Liver (tissue), 9 donors: ENCODE results near the gene LRIT2. TPM values are rescaled to one million over a fixed set of nuclear protein-coding genes. Genes with fewer than 3 reads are reported as not detected.

Experiments used
- DNase-seq: peaks from one replicate; pipeline ENCODE4 v3.0.0-alpha.2; 2017; ENCODE audit warnings: low spot score
- H3K27ac ChIP-seq, 2 donors: one replicate each; pipeline ENCODE4 v1.7.0; 2013; ENCODE audit warnings: inconsistent platforms in 2 of 2, low read length in 2 of 2, control low read depth in 1 of 2, low read depth in 1 of 2, mild to moderate bottlenecking in 1 of 2
- H3K27me3 ChIP-seq, 4 donors: one replicate each; pipeline versions ENCODE4 v1.6.1 to v1.7.0; 2013; ENCODE audit warnings: low read length in 3 of 4, inconsistent platforms in 1 of 4, mild to moderate bottlenecking in 1 of 4, moderate library complexity in 1 of 4; ENCODE audit not compliant: control insufficient read depth in 4 of 4, insufficient read depth in 4 of 4
- H3K36me3 ChIP-seq, 4 donors: one replicate each; pipeline versions ENCODE4 v1.6.1 to v1.7.0; 2013; ENCODE audit warnings: low read length in 3 of 4, mild to moderate bottlenecking in 3 of 4, low read depth in 1 of 4, moderate library complexity in 1 of 4; ENCODE audit not compliant: control insufficient read depth in 4 of 4, insufficient read depth in 3 of 4
- H3K4me1 ChIP-seq, 4 donors: one replicate each; pipeline versions ENCODE4 v1.6.1 to v1.7.0; 2013; ENCODE audit warnings: low read length in 3 of 4, mild to moderate bottlenecking in 3 of 4, moderate library complexity in 1 of 4; ENCODE audit not compliant: control insufficient read depth in 4 of 4, insufficient read depth in 4 of 4
- H3K4me3 ChIP-seq, 3 donors: one replicate each; pipeline versions ENCODE4 v1.6.1 to v1.7.0; 2013; ENCODE audit warnings: low read length in 3 of 3, control low read depth in 1 of 3, low read depth in 1 of 3, mild to moderate bottlenecking in 1 of 3
- H3K9ac ChIP-seq, 2 donors: one replicate each; pipeline ENCODE4 v1.7.0; 2013; ENCODE audit warnings: low read length in 2 of 2, mild to moderate bottlenecking in 2 of 2, moderate library complexity in 2 of 2, control low read depth in 1 of 2, low read depth in 1 of 2
- H3K9me3 ChIP-seq, 4 donors: one replicate each; pipeline versions ENCODE4 v1.6.1 to v1.7.0; 2013; ENCODE audit warnings: low read length in 3 of 4; ENCODE audit not compliant: control insufficient read depth in 4 of 4
- FOXA1 ChIP-seq: IDR thresholded peaks from 2 replicates; pipeline ENCODE4 v1.6.1; 2016; ENCODE audit warnings: antibody characterized with exemption
- FOXA2 ChIP-seq: IDR thresholded peaks from 2 replicates; pipeline ENCODE4 v1.6.1; 2016; ENCODE audit warnings: antibody characterized with exemption
- GABPA ChIP-seq, 2 donors: IDR thresholded peaks in 1 of 2; conservative IDR thresholded peaks in 1 of 2; 2 replicates each; pipeline ENCODE4 v1.6.1; 2016; ENCODE audit warnings: antibody characterized with exemption in 2 of 2, mild to moderate bottlenecking in 1 of 2, moderate library complexity in 1 of 2
- HNF4A ChIP-seq, 2 donors: conservative IDR thresholded peaks; 2 replicates each; pipeline ENCODE4 v1.6.1; 2016; ENCODE audit warnings: antibody characterized with exemption in 2 of 2, mild to moderate bottlenecking in 2 of 2
- JUND ChIP-seq, 2 donors: IDR thresholded peaks; 2 replicates each; pipeline ENCODE4 v1.6.1; 2016; ENCODE audit warnings: antibody characterized with exemption in 2 of 2
- MAX ChIP-seq: IDR thresholded peaks from 2 replicates; pipeline ENCODE4 v1.6.1; 2016; ENCODE audit warnings: antibody characterized with exemption
- NR2F2 ChIP-seq: IDR thresholded peaks from 2 replicates; pipeline ENCODE4 v1.6.1; 2016; ENCODE audit warnings: antibody characterized with exemption
- RAD21 ChIP-seq, 2 donors: IDR thresholded peaks; 2 replicates each; pipeline ENCODE4 v1.6.1; 2016; ENCODE audit warnings: antibody characterized with exemption in 2 of 2, mild to moderate bottlenecking in 2 of 2
- RXRA ChIP-seq, 2 donors: IDR thresholded peaks; 2 replicates each; pipeline ENCODE4 v1.6.1; 2017 to 2018; ENCODE audit warnings: antibody characterized with exemption in 2 of 2, mild to moderate bottlenecking in 1 of 2
- SP1 ChIP-seq: IDR thresholded peaks from 2 replicates; pipeline ENCODE4 v1.6.1; 2018; ENCODE audit warnings: antibody characterized with exemption, mild to moderate bottlenecking
- YY1 ChIP-seq: IDR thresholded peaks from 2 replicates; pipeline ENCODE4 v1.6.1; 2016; ENCODE audit warnings: antibody characterized with exemption, mild to moderate bottlenecking
- ZBTB33 ChIP-seq: IDR thresholded peaks from 2 replicates; pipeline ENCODE4 v1.6.1; 2016; ENCODE audit warnings: antibody characterized with exemption
- WGBS: extraction: QIAGEN DNeasy Blood & Tissue Kit; methylation state at CpG from one replicate; pipeline ENCODE4 v1.1.7; 2013; 5-methylcytosine and 5-hydroxymethylcytosine counted together
- polyA plus RNA-seq, 2 donors: library from polyadenylated mRNA; stranded (reverse) in 1 of 2; unstranded in 1 of 2; fragments of 200-250 nt in 1 of 2; fragments of >200 nt in 1 of 2; fragmentation: Nextera tagmentation in 1 of 2; extraction: Ambion mirVana in 1 of 2; gene quantifications; one replicate each; pipeline versions ENCODE4 v1.2.1 to v1.2.3, GENCODE V29; 2013 to 2015
- total RNA-seq, 2 donors: library from RNA; depleted of rRNA; stranded (reverse); fragments of >200 nt; gene quantifications; one replicate each; pipeline ENCODE4 v1.2.3, GENCODE V29; 2014
- donor health status: healthy.
- donor health status: healthy.
- donor health status: healthy.
- donor health status: healthy.
- donor health status: healthy.

Gene LRIT2
- total and polyA plus RNA-seq, 4 donors, result not detected

GRCh38 chr10:84201244-84201606 lies 24.1 kb downstream of the LRIT2 start:
- no peaks in the 10 kb centered on the region for H3K36me3 ChIP-seq
- WGBS, result 54% methylated on average over 6 of the region's 6 CpGs

GRCh38 chr10:84200537-84201243 lies 24.7 kb downstream of the LRIT2 start:
- Histone ChIP-seq H3K4me3 (no peak overlapping the region), H3K36me3 (no peaks in the 10 kb centered on the region), H3K4me1 (peaks cover 0 to 2% (median 0%) of the 10 kb centered on the region in 4 donors), H3K27me3 (peaks cover 0 to 3% (median 0%) of the 10 kb centered on the region in 4 donors), H3K9me3 (no peaks in the 10 kb centered on the region), H3K27ac (no peak overlapping the region), H3K9ac (no peak overlapping the region)
- DNase-seq, result no peak
- 70% methylated on average over 11 of the region's 11 CpGs for WGBS
- TF ChIP-seq FOXA1, result no peak
- TF ChIP-seq RAD21 (IDR thresholded peaks at IDR 0.05), result no peak
- no peak for TF ChIP-seq ZBTB33

More at GRCh38 chr10:84201244-84201606, 24.1 kb downstream of the LRIT2 start:
- no peaks in the 10 kb centered on the region for H3K9me3 ChIP-seq
- no peaks in the 10 kb centered on the region for H3K4me1 ChIP-seq
- H3K27ac ChIP-seq, result no peak overlapping the region
- peaks cover 0 to 2% (median 0%) of the 10 kb centered on the region in 4 donors for H3K27me3 ChIP-seq
- no peak overlapping the region for H3K9ac ChIP-seq
- no peak overlapping the region for H3K4me3 ChIP-seq
- no peak for TF ChIP-seq FOXA2
- TF ChIP-seq MAX, result no peak
- TF ChIP-seq ZBTB33, result no peak
- no peak for TF ChIP-seq JUND (IDR thresholded peaks at IDR 0.05)
- no peak for TF ChIP-seq RAD21 (IDR thresholded peaks at IDR 0.05)
- no peak for TF ChIP-seq RXRA (IDR thresholded peaks at IDR 0.05)
- TF ChIP-seq GABPA (IDR thresholded peaks at IDR 0.05 in 1 of 2, conservative IDR thresholded peaks at IDR 0.05 in 1 of 2), result no peak
- TF ChIP-seq SP1, result no peak
- no peak for DNase-seq

GRCh38 chr10:84198206-84198915 lies 27.0 kb downstream of the LRIT2 start:
- Histone ChIP-seq H3K4me3 (no peak overlapping the region), H3K4me1 (peaks cover 4 to 13% (median 7%) of the 10 kb centered on the region in 4 donors), H3K9ac (no peak overlapping the region), H3K36me3 (no peaks in the 10 kb centered on the region), H3K9me3 (no peaks in the 10 kb centered on the region), H3K27me3 (peaks cover 0 to 11% (median 7%) of the 10 kb centered on the region in 4 donors), H3K27ac (no peak overlapping the region)
- TF ChIP-seq GABPA (IDR thresholded peaks at IDR 0.05 in 1 of 2, conservative IDR thresholded peaks at IDR 0.05 in 1 of 2) (no peak), YY1 (no peak), RAD21 (IDR thresholded peaks at IDR 0.05) (no peak), JUND (IDR thresholded peaks at IDR 0.05) (no peak), HNF4A (conservative IDR thresholded peaks at IDR 0.05) (no peak), SP1 (no peak), NR2F2 (no peak)
- whole genome bisulfite sequencing, result 75% methylated on average over 7 of the region's 7 CpGs
- DNase-seq, result no peak
